Kidney (tissue), 14 donors: ENCODE measurements around the gene CRYZL1. TPM values are rescaled to one million over a fixed set of nuclear protein-coding genes. Genes with fewer than 3 reads are reported as not detected.

Experiments
- DNase-seq, 5 donors: peaks; one replicate each; pipeline ENCODE4 v3.0.0-alpha.2; 2013 to 2020
- FAIRE-seq: peaks from 2 replicates; lab custom pipeline; 2012; peaks lifted over from hg19 to GRCh38; lab: Jason Lieb, UNC
- H3K27ac ChIP-seq, 2 donors: one replicate each; pipeline ENCODE4 v1.7.0; 2013; ENCODE audit warnings: low read depth in 2 of 2, low read length in 2 of 2, inconsistent platforms in 1 of 2
- H3K27me3 ChIP-seq: one replicate; pipeline ENCODE4 v1.7.1; 2013; ENCODE audit warnings: low read length, inconsistent platforms; ENCODE audit not compliant: control insufficient read depth, insufficient read depth
- H3K36me3 ChIP-seq, 3 donors: one replicate each; pipeline versions ENCODE4 v1.7.0 to v1.7.1; 2013; ENCODE audit warnings: low read length in 3 of 3, control low read depth in 1 of 3, inconsistent platforms in 1 of 3; ENCODE audit not compliant: insufficient read depth in 3 of 3, control insufficient read depth in 2 of 3
- H3K4me1 ChIP-seq, 3 donors: one replicate each; pipeline versions ENCODE4 v1.7.0 to v1.7.1; 2013; ENCODE audit warnings: low read length in 3 of 3, inconsistent platforms in 1 of 3, low read depth in 1 of 3; ENCODE audit not compliant: control insufficient read depth in 2 of 3, insufficient read depth in 2 of 3
- H3K4me3 ChIP-seq, 3 donors: one replicate each; pipeline versions ENCODE4 v1.7.0 to v1.8.1; 2013; ENCODE audit warnings: low read length in 3 of 3, control low read depth in 1 of 3, inconsistent platforms in 1 of 3
- H3K9ac ChIP-seq, 3 donors: one replicate each; pipeline versions ENCODE4 v1.7.0 to v1.7.1; 2013; ENCODE audit warnings: low read length in 3 of 3, control low read depth in 1 of 3, inconsistent platforms in 1 of 3
- H3K9me3 ChIP-seq, 3 donors: one replicate each; pipeline versions ENCODE4 v1.7.0 to v1.7.1; 2013; ENCODE audit warnings: low read length in 3 of 3, control low read depth in 1 of 3, inconsistent platforms in 1 of 3; ENCODE audit not compliant: control insufficient read depth in 2 of 3, insufficient read depth in 1 of 3
- intact Hi-C: fragments of 100-400 bp; cut with DNase I; formaldehyde crosslinking; loops from one replicate; pipeline ENCODE4 v1.11.1; 2022
- polyA plus RNA-seq: library from polyadenylated mRNA; stranded (reverse); fragments of 350-450 nt; fragmentation: Illumina TruSeq; extraction: RNeasy Lipid Tissue Mini Kit (QIAGEN cat#74804); gene quantifications from one replicate; pipeline ENCODE4 v1.2.3, GENCODE V29; 2014; ENCODE audit warnings: low read depth, low replicate concordance; ENCODE audit not compliant: insufficient read depth
- total RNA-seq: library from RNA; stranded (reverse); fragmentation: NEBNext Ultra II Directional; extraction: Animal tissue kit (Norgen Biotek cat#: 25700); gene quantifications from one replicate; pipeline ENCODE4 v1.2.1, GENCODE V29; 2021
- TF ChIP-seq, protein P1 (sequence below): IDR thresholded peaks from 3 replicates; pipeline ENCODE4 v1.5.1; 2012; ENCODE audit warnings: mild to moderate bottlenecking, moderate library complexity, borderline replicate concordance; ENCODE audit not compliant: insufficient read depth; ENCODE audit errors: extremely low read depth
- donor health status: control.
- donor health status: control.
- donor health status: control.
- donor health status: control.
- donor health status: control.
- donor health status: DM: yes; HTN: yes; CAD: no.
- donor health status: Normal renal cell carcinoma (clear cell type).

Gene CRYZL1
- total and polyA plus RNA-seq, 2 donors from 2014 or later, result 34.1 to 40.8 TPM

DNA sequence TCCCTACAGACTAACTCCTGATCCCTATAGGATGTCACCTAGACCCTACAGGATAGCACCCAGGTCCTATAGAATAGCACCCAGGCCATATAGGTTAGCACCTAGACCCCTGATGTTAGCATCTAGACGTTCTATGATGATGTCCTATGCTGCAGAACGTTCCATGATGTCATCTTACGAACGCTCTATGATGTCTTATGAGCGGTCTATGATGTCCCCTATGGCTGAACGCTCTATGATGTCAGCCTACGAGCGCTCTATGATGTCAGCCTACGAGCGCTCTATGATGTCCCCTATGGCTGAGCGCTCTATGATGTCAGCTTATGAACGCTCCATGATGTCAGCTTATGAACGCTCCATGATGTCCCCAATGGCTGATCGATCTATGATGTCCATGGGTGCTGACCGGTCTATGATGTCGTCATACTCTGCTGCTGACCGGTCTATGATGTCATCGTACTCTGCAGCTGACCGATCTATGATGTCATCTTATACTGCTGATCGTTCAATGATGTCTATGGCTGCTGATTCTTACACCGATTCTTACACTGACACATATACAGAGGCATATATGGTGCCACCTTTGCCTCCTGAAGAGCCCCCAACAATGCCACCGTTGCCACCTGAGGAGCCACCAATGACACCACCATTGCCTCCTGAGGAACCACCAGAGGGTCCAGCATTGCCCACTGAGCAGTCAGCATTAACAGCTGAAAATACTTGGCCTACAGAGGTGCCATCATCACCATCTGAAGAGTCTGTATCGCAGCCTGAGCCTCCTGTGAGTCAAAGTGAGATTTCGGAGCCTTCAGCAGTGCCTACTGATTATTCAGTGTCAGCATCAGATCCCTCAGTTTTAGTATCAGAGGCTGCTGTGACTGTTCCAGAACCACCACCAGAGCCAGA is 89.2 kb downstream of the CRYZL1 start:
- FAIRE-seq (no peak), DNase-seq (no peak)
- no peak overlapping the region for H3K9ac ChIP-seq
- H3K27ac ChIP-seq, result no peak overlapping the region
- intact Hi-C loops, result no loop called here
- H3K4me1 ChIP-seq, result no peaks in the 10 kb centered on the region
- H3K36me3 ChIP-seq, result peaks cover 44 to 73% (median 59%) of the 10 kb centered on the region in 3 donors
- TF ChIP-seq, protein P1, sequence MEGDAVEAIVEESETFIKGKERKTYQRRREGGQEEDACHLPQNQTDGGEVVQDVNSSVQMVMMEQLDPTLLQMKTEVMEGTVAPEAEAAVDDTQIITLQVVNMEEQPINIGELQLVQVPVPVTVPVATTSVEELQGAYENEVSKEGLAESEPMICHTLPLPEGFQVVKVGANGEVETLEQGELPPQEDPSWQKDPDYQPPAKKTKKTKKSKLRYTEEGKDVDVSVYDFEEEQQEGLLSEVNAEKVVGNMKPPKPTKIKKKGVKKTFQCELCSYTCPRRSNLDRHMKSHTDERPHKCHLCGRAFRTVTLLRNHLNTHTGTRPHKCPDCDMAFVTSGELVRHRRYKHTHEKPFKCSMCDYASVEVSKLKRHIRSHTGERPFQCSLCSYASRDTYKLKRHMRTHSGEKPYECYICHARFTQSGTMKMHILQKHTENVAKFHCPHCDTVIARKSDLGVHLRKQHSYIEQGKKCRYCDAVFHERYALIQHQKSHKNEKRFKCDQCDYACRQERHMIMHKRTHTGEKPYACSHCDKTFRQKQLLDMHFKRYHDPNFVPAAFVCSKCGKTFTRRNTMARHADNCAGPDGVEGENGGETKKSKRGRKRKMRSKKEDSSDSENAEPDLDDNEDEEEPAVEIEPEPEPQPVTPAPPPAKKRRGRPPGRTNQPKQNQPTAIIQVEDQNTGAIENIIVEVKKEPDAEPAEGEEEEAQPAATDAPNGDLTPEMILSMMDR, result no peak
- no peak overlapping the region for H3K4me3 ChIP-seq
- no peaks in the 10 kb centered on the region for H3K9me3 ChIP-seq
- H3K27me3 ChIP-seq, result no peaks in the 10 kb centered on the region

DNA sequence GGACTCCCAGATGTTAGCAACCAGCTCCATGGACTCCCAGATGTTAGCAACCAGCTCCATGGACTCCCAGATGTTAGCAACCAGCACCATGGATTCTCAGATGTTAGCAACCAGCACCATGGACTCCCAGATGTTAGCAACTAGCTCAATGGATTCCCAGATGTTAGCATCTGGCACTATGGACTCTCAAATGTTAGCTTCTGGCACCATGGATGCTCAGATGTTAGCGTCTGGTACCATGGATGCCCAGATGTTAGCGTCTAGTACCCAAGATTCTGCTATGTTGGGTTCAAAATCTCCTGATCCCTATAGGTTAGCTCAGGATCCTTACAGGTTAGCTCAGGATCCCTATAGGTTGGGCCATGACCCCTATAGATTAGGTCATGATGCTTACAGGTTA is 89.9 kb downstream of the CRYZL1 start:
- H3K36me3 ChIP-seq, result peaks cover 42 to 72% (median 54%) of the 10 kb centered on the region in 3 donors
- H3K9ac ChIP-seq, result no peak overlapping the region
- H3K9me3 ChIP-seq, result no peaks in the 10 kb centered on the region
- FAIRE-seq (no peak), DNase-seq (no peak)
- H3K4me1 ChIP-seq, result no peaks in the 10 kb centered on the region
- no peak overlapping the region for H3K27ac ChIP-seq
- H3K4me3 ChIP-seq, result no peak overlapping the region
- no peaks in the 10 kb centered on the region for H3K27me3 ChIP-seq
- TF ChIP-seq, protein P1, result no peak
- intact Hi-C loops, result no loop called here

DNA sequence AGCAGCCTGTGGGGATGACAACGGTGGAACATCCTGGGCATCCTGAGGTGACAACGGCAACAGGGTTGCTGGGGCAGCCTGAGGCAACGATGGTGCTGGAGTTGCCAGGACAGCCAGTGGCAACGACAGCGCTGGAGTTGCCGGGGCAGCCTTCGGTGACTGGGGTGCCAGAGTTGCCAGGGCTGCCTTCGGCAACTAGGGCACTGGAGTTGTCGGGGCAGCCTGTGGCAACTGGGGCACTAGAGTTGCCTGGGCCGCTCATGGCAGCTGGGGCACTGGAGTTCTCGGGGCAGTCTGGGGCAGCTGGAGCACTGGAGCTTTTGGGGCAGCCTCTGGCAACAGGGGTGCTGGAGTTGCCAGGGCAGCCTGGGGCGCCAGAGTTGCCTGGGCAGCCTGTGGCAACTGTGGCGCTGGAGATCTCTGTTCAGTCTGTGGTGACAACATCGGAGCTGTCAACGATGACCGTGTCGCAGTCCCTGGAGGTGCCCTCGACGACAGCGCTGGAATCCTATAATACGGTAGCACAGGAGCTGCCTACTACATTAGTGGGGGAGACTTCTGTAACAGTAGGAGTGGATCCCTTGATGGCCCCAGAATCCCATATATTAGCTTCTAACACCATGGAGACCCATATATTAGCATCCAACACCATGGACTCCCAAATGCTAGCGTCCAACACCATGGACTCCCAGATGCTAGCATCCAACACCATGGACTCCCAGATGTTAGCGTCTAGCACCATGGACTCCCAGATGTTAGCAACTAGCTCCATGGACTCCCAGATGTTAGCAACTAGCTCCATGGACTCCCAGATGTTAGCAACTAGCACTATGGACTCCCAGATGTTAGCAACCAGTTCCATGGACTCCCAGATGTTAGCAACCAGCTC is 90.5 kb downstream of the CRYZL1 start:
- no peak overlapping the region for H3K4me3 ChIP-seq
- intact Hi-C loops, result no loop called here
- no peak overlapping the region for H3K9ac ChIP-seq
- TF ChIP-seq, protein P1, result no peak
- no peak overlapping the region for H3K27ac ChIP-seq
- H3K36me3 ChIP-seq, result peaks cover 42 to 72% (median 52%) of the 10 kb centered on the region in 3 donors
- H3K27me3 ChIP-seq, result no peaks in the 10 kb centered on the region
- FAIRE-seq, result no peak
- H3K9me3 ChIP-seq, result no peaks in the 10 kb centered on the region
- DNase-seq, result no peak
- peaks cover 0 to 2% (median 0%) of the 10 kb centered on the region in 3 donors for H3K4me1 ChIP-seq
